Breast epithelium (tissue), 3 donors: ENCODE data around the gene CADPS.

Source experiments
- POLR2AphosphoS5 ChIP-seq, 3 donors: sonication (generic); formaldehyde crosslinking; IDR thresholded peaks; one replicate each; pipeline ENCODE4 v1.6.1; 2017; ENCODE audit warnings: antibody characterized with exemption in 3 of 3
- TF ChIP-seq, protein P1 (sequence below), 3 donors: fragments of 450-650 bp; IDR thresholded peaks; one replicate each; pipeline ENCODE4 v1.5.1; 2016 to 2017; ENCODE audit warnings: antibody characterized with exemption in 3 of 3, mild to moderate bottlenecking in 3 of 3, moderate library complexity in 3 of 3

DNA sequence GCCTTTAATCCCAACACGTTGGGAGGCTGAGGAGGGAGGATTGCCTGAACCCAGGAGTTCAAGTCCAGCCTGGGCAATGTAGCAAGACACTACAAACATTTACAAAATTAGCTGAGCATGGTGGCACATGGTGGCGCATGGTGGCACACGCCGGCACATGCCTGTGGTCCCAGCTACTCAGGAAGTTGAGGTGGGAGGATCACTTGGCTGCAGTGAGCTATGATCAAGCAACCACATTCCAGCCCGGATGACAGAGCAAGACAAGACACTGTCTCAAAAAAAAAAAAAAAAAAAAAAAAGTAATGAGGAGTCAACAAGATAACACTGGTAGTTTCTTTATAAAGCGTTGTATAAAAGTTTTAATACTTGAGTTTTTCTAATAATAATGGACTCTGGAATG lies 511.9 kb downstream of the CADPS start:
- TF ChIP-seq, protein P1, sequence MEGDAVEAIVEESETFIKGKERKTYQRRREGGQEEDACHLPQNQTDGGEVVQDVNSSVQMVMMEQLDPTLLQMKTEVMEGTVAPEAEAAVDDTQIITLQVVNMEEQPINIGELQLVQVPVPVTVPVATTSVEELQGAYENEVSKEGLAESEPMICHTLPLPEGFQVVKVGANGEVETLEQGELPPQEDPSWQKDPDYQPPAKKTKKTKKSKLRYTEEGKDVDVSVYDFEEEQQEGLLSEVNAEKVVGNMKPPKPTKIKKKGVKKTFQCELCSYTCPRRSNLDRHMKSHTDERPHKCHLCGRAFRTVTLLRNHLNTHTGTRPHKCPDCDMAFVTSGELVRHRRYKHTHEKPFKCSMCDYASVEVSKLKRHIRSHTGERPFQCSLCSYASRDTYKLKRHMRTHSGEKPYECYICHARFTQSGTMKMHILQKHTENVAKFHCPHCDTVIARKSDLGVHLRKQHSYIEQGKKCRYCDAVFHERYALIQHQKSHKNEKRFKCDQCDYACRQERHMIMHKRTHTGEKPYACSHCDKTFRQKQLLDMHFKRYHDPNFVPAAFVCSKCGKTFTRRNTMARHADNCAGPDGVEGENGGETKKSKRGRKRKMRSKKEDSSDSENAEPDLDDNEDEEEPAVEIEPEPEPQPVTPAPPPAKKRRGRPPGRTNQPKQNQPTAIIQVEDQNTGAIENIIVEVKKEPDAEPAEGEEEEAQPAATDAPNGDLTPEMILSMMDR (IDR thresholded peaks at IDR 0.05), result no peak
- no peak for TF ChIP-seq POLR2AphosphoS5 (IDR thresholded peaks at IDR 0.05)
